A549 treated with Mapracorat at 1 μM for 4 hours (cell line): ENCODE measurements around the gene GAPVD1. TPM values are rescaled to one million over a fixed set of nuclear protein-coding genes. Genes with fewer than 3 reads are reported as not detected.

ENCODE experiments used
- total RNA-seq: library from RNA; stranded (reverse); fragments of 200-300 nt; extraction: Qiagen RNA extraction; gene quantifications from 5 replicates; pipeline ENCODE4 v1.2.3, GENCODE V29; 2022

The GAPVD1 gene, protein sequence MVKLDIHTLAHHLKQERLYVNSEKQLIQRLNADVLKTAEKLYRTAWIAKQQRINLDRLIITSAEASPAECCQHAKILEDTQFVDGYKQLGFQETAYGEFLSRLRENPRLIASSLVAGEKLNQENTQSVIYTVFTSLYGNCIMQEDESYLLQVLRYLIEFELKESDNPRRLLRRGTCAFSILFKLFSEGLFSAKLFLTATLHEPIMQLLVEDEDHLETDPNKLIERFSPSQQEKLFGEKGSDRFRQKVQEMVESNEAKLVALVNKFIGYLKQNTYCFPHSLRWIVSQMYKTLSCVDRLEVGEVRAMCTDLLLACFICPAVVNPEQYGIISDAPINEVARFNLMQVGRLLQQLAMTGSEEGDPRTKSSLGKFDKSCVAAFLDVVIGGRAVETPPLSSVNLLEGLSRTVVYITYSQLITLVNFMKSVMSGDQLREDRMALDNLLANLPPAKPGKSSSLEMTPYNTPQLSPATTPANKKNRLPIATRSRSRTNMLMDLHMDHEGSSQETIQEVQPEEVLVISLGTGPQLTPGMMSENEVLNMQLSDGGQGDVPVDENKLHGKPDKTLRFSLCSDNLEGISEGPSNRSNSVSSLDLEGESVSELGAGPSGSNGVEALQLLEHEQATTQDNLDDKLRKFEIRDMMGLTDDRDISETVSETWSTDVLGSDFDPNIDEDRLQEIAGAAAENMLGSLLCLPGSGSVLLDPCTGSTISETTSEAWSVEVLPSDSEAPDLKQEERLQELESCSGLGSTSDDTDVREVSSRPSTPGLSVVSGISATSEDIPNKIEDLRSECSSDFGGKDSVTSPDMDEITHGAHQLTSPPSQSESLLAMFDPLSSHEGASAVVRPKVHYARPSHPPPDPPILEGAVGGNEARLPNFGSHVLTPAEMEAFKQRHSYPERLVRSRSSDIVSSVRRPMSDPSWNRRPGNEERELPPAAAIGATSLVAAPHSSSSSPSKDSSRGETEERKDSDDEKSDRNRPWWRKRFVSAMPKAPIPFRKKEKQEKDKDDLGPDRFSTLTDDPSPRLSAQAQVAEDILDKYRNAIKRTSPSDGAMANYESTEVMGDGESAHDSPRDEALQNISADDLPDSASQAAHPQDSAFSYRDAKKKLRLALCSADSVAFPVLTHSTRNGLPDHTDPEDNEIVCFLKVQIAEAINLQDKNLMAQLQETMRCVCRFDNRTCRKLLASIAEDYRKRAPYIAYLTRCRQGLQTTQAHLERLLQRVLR (N-terminal part only)
- 12.1 to 16.9 TPM (median 14.0 TPM) in 5 replicates for total RNA-seq

DNA sequence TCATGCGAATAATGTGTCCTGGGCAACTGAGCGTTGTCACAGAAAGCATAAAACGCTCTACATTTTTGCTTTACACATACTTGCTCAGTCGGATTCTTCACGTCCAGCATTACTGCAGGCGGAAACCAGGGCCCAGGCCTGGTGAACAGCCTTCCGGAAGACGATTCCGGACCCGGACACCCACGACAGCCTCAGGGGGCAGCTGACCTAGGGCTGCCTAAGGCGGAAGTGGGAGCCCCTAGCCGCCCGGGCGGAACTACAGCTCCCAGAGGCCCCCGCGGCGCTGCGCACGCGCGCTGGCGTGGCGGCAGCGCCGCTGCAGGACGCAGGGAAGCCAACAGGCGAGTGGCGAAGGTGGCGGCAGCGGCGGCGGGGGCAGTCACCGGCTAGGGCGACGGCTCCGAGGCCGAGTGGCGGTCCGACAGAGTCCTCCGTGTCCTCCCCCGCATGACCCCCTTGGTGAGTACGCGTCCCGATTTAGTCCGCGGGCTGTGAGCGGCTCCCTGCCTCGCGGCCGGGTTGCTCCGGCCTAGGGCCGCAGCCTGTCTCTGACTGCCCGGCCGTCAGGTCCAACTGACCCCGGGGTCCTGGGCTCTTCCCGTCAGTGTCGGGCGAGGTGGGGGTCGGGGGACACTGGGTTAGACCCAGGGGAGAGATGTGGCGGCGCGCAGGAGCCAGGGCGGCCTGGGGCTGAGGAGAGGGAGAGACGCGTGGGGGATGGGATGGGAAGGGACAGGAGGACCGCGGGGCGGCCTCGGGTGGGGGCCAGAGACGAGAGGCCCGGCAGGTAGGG is at the start of gene GAPVD1:
GAPVD1 (plus strand) TSS at position 326 of the 793 bp plus-strand sequence. CDS start 37,096 bp downstream, outside the sequence.

DNA sequence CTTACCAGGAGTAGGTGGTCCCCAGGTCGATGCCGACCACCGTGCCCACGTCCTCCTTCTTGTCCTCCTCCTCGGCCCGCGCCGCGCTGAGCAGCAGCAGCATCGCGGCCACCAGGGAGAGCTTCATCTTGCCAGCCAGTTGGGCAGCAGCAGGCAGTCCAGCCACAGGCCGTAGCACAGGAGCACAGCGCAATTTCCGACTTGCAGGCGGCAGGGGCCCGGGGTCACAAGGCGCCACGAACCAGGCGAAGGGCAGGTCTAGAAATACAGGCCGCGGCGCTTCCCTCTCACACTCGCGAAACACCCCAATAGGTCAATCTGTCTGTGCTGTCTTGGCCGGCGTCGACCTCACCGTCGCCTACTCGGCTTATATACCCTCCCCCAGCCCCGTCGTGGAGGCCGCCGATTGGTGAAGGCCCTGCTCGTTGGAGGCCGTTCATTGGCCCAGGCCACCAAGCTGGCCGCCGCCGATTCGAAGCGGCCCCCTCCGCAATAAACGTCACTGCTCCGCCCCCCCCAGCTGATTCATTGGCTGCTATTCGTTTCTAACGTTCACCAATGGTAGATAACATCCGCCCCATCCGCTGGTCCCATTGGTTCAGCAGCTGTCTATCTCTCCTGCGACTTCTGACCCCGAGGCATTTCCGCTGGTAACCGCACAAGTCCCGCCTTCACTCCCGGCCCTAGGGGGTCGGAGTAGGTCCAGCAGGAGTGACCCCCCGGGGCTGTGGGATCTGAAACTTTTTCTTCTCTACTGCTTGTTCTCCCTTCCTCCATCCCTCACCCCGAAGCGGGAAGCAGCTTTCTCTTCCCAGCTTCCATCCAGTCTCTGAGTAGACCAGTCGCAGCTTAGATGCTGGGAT is 20.4 kb upstream of the GAPVD1 start, which contains the start of gene HSPA5:
HSPA5 (minus strand) TSS at position 344 of the 863 bp plus-strand sequence; CDS start at position 127, 217 bp downstream.

Other genes with a start within 250 kb of the GAPVD1 start
- gene SCAI, start 118.3 kb upstream of the GAPVD1 start, total RNA-seq = 1.3 to 2.2 TPM (median 1.8 TPM) in 5 replicates
- 23.2 to 27.6 TPM (median 26.6 TPM) in 5 replicates for gene PPP6C, start 72.0 kb upstream of the GAPVD1 start, total RNA-seq
- gene RABEPK, start 61.3 kb upstream of the GAPVD1 start, total RNA-seq = 36.6 to 43.4 TPM (median 39.8 TPM) in 5 replicates
- gene HSPA5, start 20.5 kb upstream of the GAPVD1 start, total RNA-seq = 334 to 360 TPM (median 353 TPM) in 5 replicates